Mesodermal cell (in vitro differentiated cells): ENCODE results near the gene TNFAIP1.

Experiments
- H3K27ac ChIP-seq: 2 replicates; pipeline ENCODE4 v1.7.0; 2013; ENCODE audit warnings: mild to moderate bottlenecking, low read depth, low read length, moderate library complexity; ENCODE audit not compliant: severe bottlenecking
- H3K36me3 ChIP-seq: 2 replicates; pipeline ENCODE4 v1.7.1; 2013; ENCODE audit warnings: mild to moderate bottlenecking, low read length, moderate library complexity; ENCODE audit not compliant: control insufficient read depth, insufficient read depth
- H3K4me1 ChIP-seq: one replicate; pipeline ENCODE4 v1.7.1; 2013; ENCODE audit warnings: mild to moderate bottlenecking, low read length; ENCODE audit not compliant: insufficient read depth, control insufficient read depth, poor library complexity, severe bottlenecking
- H3K4me3 ChIP-seq: 2 replicates; pipeline ENCODE4 v1.7.0; 2013; ENCODE audit warnings: low read length, control low read depth, mild to moderate bottlenecking; ENCODE audit not compliant: insufficient read depth, poor library complexity, severe bottlenecking; ENCODE audit errors: extremely low read depth
- H3K9me3 ChIP-seq: 2 replicates; pipeline ENCODE4 v1.7.1; 2013; ENCODE audit warnings: mild to moderate bottlenecking, low read length, moderate library complexity; ENCODE audit not compliant: control insufficient read depth
- WGBS, 2 experiments: methylation state at CpG; one replicate each; pipeline ENCODE4 v1.1.5; 2013; ENCODE audit warnings: missing lambda C conversion rate in 2 of 2; ENCODE audit not compliant: insufficient coverage in 2 of 2; 5-methylcytosine and 5-hydroxymethylcytosine counted together

The TNFAIP1 gene

GRCh38 chr17:28346746-28347246, 11.2 kb downstream of the TNFAIP1 start:
- peak overlapping the region; percentile 85 for H3K27ac ChIP-seq
- peaks cover 97% of the 10 kb centered on the region for H3K36me3 ChIP-seq
- 73 to 85% methylated on average over 2 to 4 of the region's 7 CpGs for WGBS, 2 experiments
- H3K4me3 ChIP-seq = no peak overlapping the region
- peaks cover 38% of the 10 kb centered on the region for H3K4me1 ChIP-seq
- H3K9me3 ChIP-seq = no peaks in the 10 kb centered on the region

- WGBS, 2 experiments = 89 to 91% methylated on average over 7 to 8 of the region's 8 CpGs
Measured at GRCh38 chr17:28347261-28347891, 11.8 kb downstream of the TNFAIP1 start.

GRCh38 chr17:28348979-28349378, 13.4 kb downstream of the TNFAIP1 start:
- no peak overlapping the region for H3K4me3 ChIP-seq
- H3K4me1 ChIP-seq = peaks cover 38% of the 10 kb centered on the region
- no peak overlapping the region for H3K27ac ChIP-seq
- WGBS, 2 experiments = 77 to 78% methylated on average over 3 of the region's 3 CpGs
- peaks cover 95% of the 10 kb centered on the region for H3K36me3 ChIP-seq
- no peaks in the 10 kb centered on the region for H3K9me3 ChIP-seq

More at GRCh38 chr17:28347261-28347891, 11.8 kb downstream of the TNFAIP1 start:
- H3K4me3 ChIP-seq = no peak overlapping the region
- H3K36me3 ChIP-seq = peaks cover 95% of the 10 kb centered on the region
- H3K9me3 ChIP-seq = no peaks in the 10 kb centered on the region
- H3K4me1 ChIP-seq = peaks cover 38% of the 10 kb centered on the region
- peak overlapping the region; percentile 85 for H3K27ac ChIP-seq

GRCh38 chr17:28350271-28350670, 14.7 kb downstream of the TNFAIP1 start:
- Histone ChIP-seq H3K27ac (no peak overlapping the region), H3K9me3 (no peaks in the 10 kb centered on the region), H3K4me1 (peaks cover 26% of the 10 kb centered on the region), H3K4me3 (no peak overlapping the region), H3K36me3 (peaks cover 95% of the 10 kb centered on the region)
- 97 to 100% methylated on average over 4 to 6 of the region's 7 CpGs for WGBS, 2 experiments

- peaks cover 63% of the 10 kb centered on the region for H3K36me3 ChIP-seq
- peak within 1 kb of the TSS; percentile 71 for H3K27ac ChIP-seq
- WGBS, 2 experiments = 0% methylated on average over 67 to 71 of the region's 80 CpGs
Measured at GRCh38 chr17:28357061-28357900, 21.7 kb downstream of the TNFAIP1 start, which contains the start of gene POLDIP2. TSS of gene POLDIP2 (minus strand) at chr17:28357527. CDS start at chr17:28357448, 79 bp downstream.

GRCh38 chr17:28357901-28358197, 22.3 kb downstream of the TNFAIP1 start:
- Histone ChIP-seq H3K9me3 (no peaks in the 10 kb centered on the region), H3K4me1 (peaks cover 15% of the 10 kb centered on the region), H3K27ac (peak overlapping the region; percentile 71), H3K36me3 (peaks cover 64% of the 10 kb centered on the region), H3K4me3 (peak overlapping the region; percentile 93)
- 0 to 13% methylated on average over 2 to 3 of the region's 4 CpGs for WGBS, 2 experiments

More at GRCh38 chr17:28357061-28357900, 21.7 kb downstream of the TNFAIP1 start, which contains the start of gene POLDIP2:
- Histone ChIP-seq H3K9me3 (no peaks in the 10 kb centered on the region), H3K4me1 (peaks cover 15% of the 10 kb centered on the region), H3K4me3 (peak within 1 kb of the TSS; percentile 93)

GRCh38 chr17:28363186-28363585, 27.6 kb downstream of the TNFAIP1 start:
- Histone ChIP-seq H3K4me3 (no peak overlapping the region), H3K36me3 (peaks cover 61% of the 10 kb centered on the region), H3K4me1 (peaks cover 5% of the 10 kb centered on the region), H3K27ac (no peak overlapping the region), H3K9me3 (no peaks in the 10 kb centered on the region)
- 97 to 100% methylated on average over 1 to 5 of the region's 5 CpGs for WGBS, 2 experiments

- H3K9me3 ChIP-seq = no peaks in the 10 kb centered on the region
- H3K4me1 ChIP-seq = no peaks in the 10 kb centered on the region
- WGBS, 2 experiments = 94 to 96% methylated on average over 4 to 8 of the region's 8 CpGs
- H3K36me3 ChIP-seq = peaks cover 56% of the 10 kb centered on the region
- no peak overlapping the region for H3K27ac ChIP-seq
- no peak overlapping the region for H3K4me3 ChIP-seq
Measured at GRCh38 chr17:28363776-28364650, 28.5 kb downstream of the TNFAIP1 start.

- WGBS, 2 experiments = 97% methylated on average over 6 to 9 of the region's 13 CpGs
- H3K4me3 ChIP-seq = no peak within 1 kb of the TSS
- peaks cover 48% of the 10 kb centered on the region for H3K36me3 ChIP-seq
- H3K4me1 ChIP-seq = peaks cover 6% of the 10 kb centered on the region
- H3K27ac ChIP-seq = no peak within 1 kb of the TSS
- H3K9me3 ChIP-seq = no peaks in the 10 kb centered on the region
Measured at GRCh38 chr17:28364665-28365363, 29.3 kb downstream of the TNFAIP1 start, which contains the start of gene SEBOX. TSS of gene SEBOX (minus strand) at chr17:28365199. CDS start at chr17:28365151, 48 bp downstream.
